ENCODE results near the gene RAD21L1. TPM values are rescaled to one million over a fixed set of nuclear protein-coding genes. Genes with fewer than 3 reads are reported as not detected.

The RAD21L1 gene
- total RNA-seq, 1 donor from 2014 or later = not detected

DNA sequence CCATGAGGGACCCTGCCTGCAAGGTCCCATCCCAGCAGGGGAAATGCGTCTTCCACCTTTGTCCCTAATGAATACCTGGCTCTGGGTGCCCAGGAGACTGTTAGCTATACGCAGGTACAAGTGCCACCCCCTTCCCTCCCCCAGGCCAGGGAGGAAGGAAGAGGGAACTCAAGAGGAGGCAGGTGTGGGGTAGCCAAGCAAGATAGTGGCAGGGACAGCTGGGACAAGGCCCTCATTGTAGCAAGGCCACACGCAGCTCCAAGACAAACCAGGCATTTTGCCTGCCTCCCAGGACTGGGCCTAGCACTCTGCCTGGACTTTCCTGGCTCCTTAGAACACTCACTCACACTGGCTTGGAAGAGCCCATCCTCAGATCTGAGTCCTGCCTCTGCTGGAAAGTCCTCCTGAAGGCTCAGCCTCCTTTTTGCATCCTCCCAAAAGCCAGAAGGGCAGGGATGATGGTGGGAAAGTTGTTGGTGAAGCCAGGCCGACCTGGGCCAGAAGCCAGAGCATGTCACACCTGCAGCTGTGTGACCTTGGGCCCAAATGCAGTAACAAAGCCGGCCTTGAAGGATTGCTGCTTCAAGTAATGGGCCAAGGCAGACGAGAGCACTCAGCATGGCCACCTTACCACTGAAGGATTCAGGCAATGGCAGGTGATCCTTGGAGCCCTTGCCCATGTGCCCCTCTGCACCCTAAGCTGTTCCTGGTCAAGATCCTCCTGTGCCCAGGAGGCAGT, 68.0 kb downstream of the RAD21L1 start:
- TF ChIP-seq POLR2A (IDR thresholded peaks at IDR 0.05) = no peak
- no peak for TF ChIP-seq POLR2AphosphoS5 (IDR thresholded peaks at IDR 0.05; ENCODE audit: insufficient read depth in 1 of 2, low read depth in 1 of 2)
- TF ChIP-seq, protein P1, sequence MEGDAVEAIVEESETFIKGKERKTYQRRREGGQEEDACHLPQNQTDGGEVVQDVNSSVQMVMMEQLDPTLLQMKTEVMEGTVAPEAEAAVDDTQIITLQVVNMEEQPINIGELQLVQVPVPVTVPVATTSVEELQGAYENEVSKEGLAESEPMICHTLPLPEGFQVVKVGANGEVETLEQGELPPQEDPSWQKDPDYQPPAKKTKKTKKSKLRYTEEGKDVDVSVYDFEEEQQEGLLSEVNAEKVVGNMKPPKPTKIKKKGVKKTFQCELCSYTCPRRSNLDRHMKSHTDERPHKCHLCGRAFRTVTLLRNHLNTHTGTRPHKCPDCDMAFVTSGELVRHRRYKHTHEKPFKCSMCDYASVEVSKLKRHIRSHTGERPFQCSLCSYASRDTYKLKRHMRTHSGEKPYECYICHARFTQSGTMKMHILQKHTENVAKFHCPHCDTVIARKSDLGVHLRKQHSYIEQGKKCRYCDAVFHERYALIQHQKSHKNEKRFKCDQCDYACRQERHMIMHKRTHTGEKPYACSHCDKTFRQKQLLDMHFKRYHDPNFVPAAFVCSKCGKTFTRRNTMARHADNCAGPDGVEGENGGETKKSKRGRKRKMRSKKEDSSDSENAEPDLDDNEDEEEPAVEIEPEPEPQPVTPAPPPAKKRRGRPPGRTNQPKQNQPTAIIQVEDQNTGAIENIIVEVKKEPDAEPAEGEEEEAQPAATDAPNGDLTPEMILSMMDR (IDR thresholded peaks at IDR 0.05) = no peak
- intact Hi-C loops (cut with DNase I) = no loop called here
- Histone ChIP-seq H3K27ac (no peak overlapping the region), H3K27me3 (no peaks in the 10 kb centered on the region), H3K4me3 (no peak overlapping the region), H3K9me3 (no peaks in the 10 kb centered on the region), H3K36me3 (no peaks in the 10 kb centered on the region), H3K4me1 (no peaks in the 10 kb centered on the region)
- DNase-seq (ENCODE audit: extremely low spot score in 2 of 2) = no peak

DNA sequence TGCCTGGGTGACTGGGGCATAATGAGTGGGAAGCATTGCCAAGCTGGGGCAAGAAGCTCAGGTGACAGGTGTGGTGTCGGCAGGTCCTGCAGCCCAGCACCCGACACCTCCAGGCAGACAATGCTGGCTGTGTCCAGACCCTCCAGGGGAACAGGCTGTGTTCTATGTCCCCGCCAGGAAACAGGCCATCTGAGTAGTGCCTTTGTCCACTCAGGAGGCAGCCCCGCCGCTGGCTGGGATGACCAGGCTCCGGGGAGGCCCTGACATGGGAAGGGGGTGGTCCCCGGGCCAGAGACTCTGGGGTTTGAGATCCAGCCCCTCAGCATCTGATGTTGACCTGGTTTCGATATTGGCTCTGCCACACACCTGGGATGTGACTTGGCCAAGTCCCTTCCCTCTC, 68.7 kb downstream of the RAD21L1 start:
- H3K27me3 ChIP-seq = no peaks in the 10 kb centered on the region
- H3K27ac ChIP-seq = no peak overlapping the region
- no peak overlapping the region for H3K4me3 ChIP-seq
- intact Hi-C loops (cut with DNase I) = no loop called here
- no peaks in the 10 kb centered on the region for H3K36me3 ChIP-seq
- no peaks in the 10 kb centered on the region for H3K4me1 ChIP-seq
- no peak for TF ChIP-seq POLR2AphosphoS5 (IDR thresholded peaks at IDR 0.05; ENCODE audit: insufficient read depth in 1 of 2, low read depth in 1 of 2)
- TF ChIP-seq POLR2A (IDR thresholded peaks at IDR 0.05) = no peak
- TF ChIP-seq, protein P1 (IDR thresholded peaks at IDR 0.05) = no peak
- no peak for DNase-seq (ENCODE audit: extremely low spot score in 2 of 2)
- H3K9me3 ChIP-seq = no peaks in the 10 kb centered on the region

DNA sequence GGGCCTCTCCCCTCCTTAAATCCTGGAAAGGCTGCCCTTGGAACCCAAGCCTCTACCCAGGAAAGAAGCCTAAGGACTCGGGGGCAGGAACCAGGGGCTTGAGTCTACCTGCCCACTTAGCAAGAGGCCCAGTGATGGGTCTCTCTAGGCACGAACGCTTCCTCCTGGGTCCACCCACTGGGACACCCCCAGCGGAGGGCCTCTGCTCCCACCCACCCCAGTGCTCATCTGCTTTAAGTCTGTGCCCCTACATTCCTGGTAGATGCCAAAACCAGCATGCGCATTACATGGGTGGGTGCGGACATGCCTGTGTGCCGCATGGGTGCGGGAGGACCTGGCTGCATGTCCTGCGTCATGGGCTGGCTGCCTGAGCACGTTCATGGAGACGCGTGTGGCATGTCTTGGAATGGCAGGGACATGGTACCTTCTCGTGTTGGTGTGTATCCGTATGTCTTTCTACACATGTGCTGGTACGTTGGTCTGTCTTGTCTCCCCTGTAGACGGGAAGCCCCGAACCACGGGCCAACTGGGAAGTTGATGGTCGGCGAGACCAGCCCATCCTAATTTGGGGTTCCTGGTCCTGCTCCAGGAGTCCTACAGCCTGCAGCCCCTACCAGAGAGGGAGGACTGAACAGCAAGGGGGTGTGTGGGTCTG, 69.6 kb downstream of the RAD21L1 start:
- TF ChIP-seq, protein P1 (IDR thresholded peaks at IDR 0.05) = no peak
- TF ChIP-seq POLR2AphosphoS5 (IDR thresholded peaks at IDR 0.05; ENCODE audit: insufficient read depth in 1 of 2, low read depth in 1 of 2) (no peak), POLR2A (IDR thresholded peaks at IDR 0.05) (no peak)
- H3K9me3 ChIP-seq = no peaks in the 10 kb centered on the region
- H3K4me3 ChIP-seq = no peak overlapping the region
- H3K27me3 ChIP-seq = no peaks in the 10 kb centered on the region
- H3K4me1 ChIP-seq = no peaks in the 10 kb centered on the region
- H3K36me3 ChIP-seq = no peaks in the 10 kb centered on the region
- no peak for DNase-seq (ENCODE audit: extremely low spot score in 2 of 2)
- intact Hi-C loops (cut with DNase I) = no loop called here
- H3K27ac ChIP-seq = no peak overlapping the region

DNA sequence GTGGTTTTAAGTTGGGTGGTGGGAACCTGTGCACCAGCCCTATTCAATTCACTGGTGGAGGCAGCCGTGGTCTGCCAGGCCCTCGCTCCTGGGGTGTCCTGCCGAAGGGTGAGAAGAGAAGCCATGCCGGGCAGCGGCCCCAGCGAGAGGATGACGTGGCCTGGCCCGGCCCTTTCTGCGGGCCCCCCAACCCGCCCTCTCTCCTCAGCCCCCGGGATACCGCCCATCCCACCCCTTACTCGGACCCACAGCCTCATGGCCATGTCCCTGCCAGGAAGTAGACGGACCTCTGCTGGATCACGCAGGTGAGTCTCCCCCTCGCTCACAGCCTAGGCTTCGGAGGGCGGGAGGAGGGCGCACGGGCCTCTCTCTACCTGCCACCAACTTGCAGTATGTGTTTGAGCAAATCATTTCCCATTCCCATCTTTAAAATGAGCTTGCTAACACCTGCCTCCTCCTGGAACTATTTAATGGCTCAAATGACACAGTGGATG, 70.3 kb downstream of the RAD21L1 start:
- intact Hi-C loops (cut with DNase I) = no loop called here
- Histone ChIP-seq H3K27ac (no peak overlapping the region), H3K4me3 (no peak overlapping the region), H3K9me3 (no peaks in the 10 kb centered on the region), H3K27me3 (no peaks in the 10 kb centered on the region), H3K36me3 (no peaks in the 10 kb centered on the region), H3K4me1 (no peaks in the 10 kb centered on the region)
- TF ChIP-seq POLR2AphosphoS5 (IDR thresholded peaks at IDR 0.05; ENCODE audit: insufficient read depth in 1 of 2, low read depth in 1 of 2) (no peak), POLR2A (IDR thresholded peaks at IDR 0.05) (no peak)
- TF ChIP-seq, protein P1 (IDR thresholded peaks at IDR 0.05) = no peak
- no peak for DNase-seq (ENCODE audit: extremely low spot score in 2 of 2)

DNA sequence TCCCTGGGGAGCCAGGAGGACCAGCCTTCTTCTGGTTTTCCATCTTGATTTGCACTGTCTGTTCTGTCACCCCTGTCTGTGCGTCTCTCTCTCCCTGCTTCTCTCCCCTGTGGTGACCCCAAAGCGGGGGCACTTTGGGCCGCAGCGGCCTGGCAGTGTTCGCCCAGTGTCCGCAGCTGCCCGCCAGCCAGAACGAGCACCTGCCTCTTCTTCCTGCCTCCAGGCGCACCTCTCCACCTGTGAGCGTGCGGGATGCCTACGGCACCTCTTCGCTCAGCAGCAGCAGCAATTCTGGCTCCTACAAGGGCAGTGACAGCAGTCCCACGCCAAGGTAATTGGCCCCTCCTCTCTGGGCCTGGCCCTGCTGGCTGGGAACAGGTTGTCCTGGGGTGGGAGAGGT, 71.1 kb downstream of the RAD21L1 start:
- H3K36me3 ChIP-seq = no peaks in the 10 kb centered on the region
- intact Hi-C loops (cut with DNase I) = no loop called here
- no peak for DNase-seq (ENCODE audit: extremely low spot score in 2 of 2)
- TF ChIP-seq, protein P1 (IDR thresholded peaks at IDR 0.05) = no peak
- no peak for TF ChIP-seq POLR2A (IDR thresholded peaks at IDR 0.05)
- no peak for TF ChIP-seq POLR2AphosphoS5 (IDR thresholded peaks at IDR 0.05; ENCODE audit: insufficient read depth in 1 of 2, low read depth in 1 of 2)
- H3K9me3 ChIP-seq = no peaks in the 10 kb centered on the region
- no peaks in the 10 kb centered on the region for H3K4me1 ChIP-seq
- H3K27me3 ChIP-seq = no peaks in the 10 kb centered on the region
- no peak overlapping the region for H3K4me3 ChIP-seq
- H3K27ac ChIP-seq = no peak overlapping the region
